Measurements from ENCODE around the gene NUDT21. TPM values are rescaled to one million over a fixed set of nuclear protein-coding genes. Genes with fewer than 3 reads are reported as not detected.

NUDT21 gene
- total and polyA plus RNA-seq, 2 donors from 2014 or later = 47.1 to 117 TPM

GRCh38 chr16:56451753-56452689 lies 889 bp upstream of the NUDT21 start:
- peak overlapping the region; percentile 49 to 80 (median 73) for H3K9ac ChIP-seq (ENCODE audit: low read length in 3 of 3)
- peak overlapping the region; percentile 90 to 94 (median 91) for H3K4me3 ChIP-seq (ENCODE audit: low read length in 3 of 3)
- no peaks in the 10 kb centered on the region for H3K9me3 ChIP-seq (ENCODE audit: control insufficient read depth in 2 of 3, insufficient read depth in 1 of 3, low read length in 3 of 3)
- no peak for FAIRE-seq
- H3K27ac ChIP-seq (ENCODE audit: low read depth in 2 of 2, low read length in 2 of 2) = peak overlapping the region; percentile 68 to 69
- DNase-seq = peak in 4 of 5 donors; percentile 27 to 64 (median 46)
- TF ChIP-seq CTCF (IDR thresholded peaks at IDR 0.05; ENCODE audit: borderline replicate concordance, extremely low read depth, insufficient read depth) = no peak
- H3K4me1 ChIP-seq (ENCODE audit: control insufficient read depth in 2 of 3, insufficient read depth in 2 of 3, low read depth in 1 of 3, low read length in 3 of 3) = peaks cover 0 to 19% (median 14%) of the 10 kb centered on the region in 3 donors
- intact Hi-C loops (cut with DNase I) = no loop called here
- peaks cover 0 to 14% (median 9%) of the 10 kb centered on the region in 3 donors for H3K36me3 ChIP-seq (ENCODE audit: control insufficient read depth in 2 of 3, insufficient read depth in 3 of 3, low read length in 3 of 3)
- H3K27me3 ChIP-seq (ENCODE audit: control insufficient read depth, insufficient read depth, low read length) = no peaks in the 10 kb centered on the region

- TF ChIP-seq CTCF (IDR thresholded peaks at IDR 0.05; ENCODE audit: borderline replicate concordance, extremely low read depth, insufficient read depth) = no peak
- peaks cover 0 to 19% (median 14%) of the 10 kb centered on the region in 3 donors for H3K4me1 ChIP-seq (ENCODE audit: control insufficient read depth in 2 of 3, insufficient read depth in 2 of 3, low read depth in 1 of 3, low read length in 3 of 3)
- peak overlapping the region; percentile 43 to 79 for H3K27ac ChIP-seq (ENCODE audit: low read depth in 2 of 2, low read length in 2 of 2)
- FAIRE-seq (no peak), DNase-seq (peak in 1 of 5 donors; percentile 23)
- peak overlapping the region; percentile 90 to 94 (median 91) for H3K4me3 ChIP-seq (ENCODE audit: low read length in 3 of 3)
- peaks cover 0 to 8% (median 0%) of the 10 kb centered on the region in 3 donors for H3K36me3 ChIP-seq (ENCODE audit: control insufficient read depth in 2 of 3, insufficient read depth in 3 of 3, low read length in 3 of 3)
- no peaks in the 10 kb centered on the region for H3K27me3 ChIP-seq (ENCODE audit: control insufficient read depth, insufficient read depth, low read length)
- peak overlapping the region; percentile 79 to 90 (median 84) for H3K9ac ChIP-seq (ENCODE audit: low read length in 3 of 3)
- intact Hi-C loops (cut with DNase I) = no loop called here
- H3K9me3 ChIP-seq (ENCODE audit: control insufficient read depth in 2 of 3, insufficient read depth in 1 of 3, low read length in 3 of 3) = no peaks in the 10 kb centered on the region
Measured at GRCh38 chr16:56450275-56450985, 702 bp downstream of the NUDT21 start.

- intact Hi-C loops (cut with DNase I) = no loop called here
- Histone ChIP-seq H3K9me3 (ENCODE audit: control insufficient read depth in 2 of 3, insufficient read depth in 1 of 3, low read length in 3 of 3) (no peaks in the 10 kb centered on the region), H3K27ac (ENCODE audit: low read depth in 2 of 2, low read length in 2 of 2) (no peak overlapping the region), H3K9ac (ENCODE audit: low read length in 3 of 3) (no peak overlapping the region), H3K36me3 (ENCODE audit: control insufficient read depth in 2 of 3, insufficient read depth in 3 of 3, low read length in 3 of 3) (peaks cover 2 to 19% (median 3%) of the 10 kb centered on the region in 3 donors), H3K27me3 (ENCODE audit: control insufficient read depth, insufficient read depth, low read length) (no peaks in the 10 kb centered on the region), H3K4me1 (ENCODE audit: control insufficient read depth in 2 of 3, insufficient read depth in 2 of 3, low read depth in 1 of 3, low read length in 3 of 3) (peaks cover 0 to 19% (median 14%) of the 10 kb centered on the region in 3 donors), H3K4me3 (ENCODE audit: low read length in 3 of 3) (peak overlapping the region in 1 of 3 donors; percentile 7)
- TF ChIP-seq CTCF (IDR thresholded peaks at IDR 0.05; ENCODE audit: borderline replicate concordance, extremely low read depth, insufficient read depth) = no peak
- DNase-seq (no peak), FAIRE-seq (no peak)
Measured at GRCh38 chr16:56448005-56448404, 3.1 kb downstream of the NUDT21 start.

Data from kidney (tissue), 14 donors.